HEK293T (cell line): ENCODE data around the gene TMEM62.
A peak's percentile ranks its signal among the peaks of the same experiment; 100 is the strongest.
"Not testable (repeated sequence)": the region's sequence is repeated elsewhere in the genome, so short reads cannot be mapped to it uniquely, and the experiment has no call there.

ENCODE experiments used
- CTCF ChIA-PET: fragments of 350-600 bp; formaldehyde crosslinking; extraction: SDS; loops from one replicate; lab custom pipeline; 2021; ENCODE audit warnings: antibody characterized with exemption, inconsistent platforms; lab: Yijun Ruan, JAX
- POLR2A ChIA-PET: fragments of 350-600 bp; formaldehyde crosslinking; extraction: SDS; loops from one replicate; lab custom pipeline; 2020; ENCODE audit warnings: antibody characterized with exemption, inconsistent platforms; lab: Yijun Ruan, JAX
- DNase-seq: peaks from one replicate; pipeline ENCODE4 v3.0.0; 2012; ENCODE audit warnings: mixed read lengths; ENCODE audit errors: extremely low spot score
- ARNT ChIP-seq: fragments of 450-650 bp; IDR thresholded peaks from 2 replicates; pipeline ENCODE4 v1.6.1; 2017; ENCODE audit warnings: mild to moderate bottlenecking
- BHLHE40 ChIP-seq: fragments of 450-650 bp; IDR thresholded peaks from 2 replicates; pipeline ENCODE4 v1.6.1; 2016; ENCODE audit warnings: mild to moderate bottlenecking, moderate library complexity, borderline replicate concordance
- CTBP1 ChIP-seq: fragments of 450-650 bp; IDR thresholded peaks from 2 replicates; pipeline ENCODE4 v1.6.1; 2016; ENCODE audit warnings: borderline replicate concordance
- ELF4 ChIP-seq: fragments of 450-650 bp; IDR thresholded peaks from 2 replicates; pipeline ENCODE4 v1.6.1; 2017; ENCODE audit warnings: antibody characterized with exemption
- FOXA1 ChIP-seq: fragments of 450-650 bp; IDR thresholded peaks from 2 replicates; pipeline ENCODE4 v1.6.1; 2016; ENCODE audit warnings: mild to moderate bottlenecking
- FOXK2 ChIP-seq: fragments of 450-650 bp; IDR thresholded peaks from 2 replicates; pipeline ENCODE4 v1.6.1; 2016; ENCODE audit warnings: mild to moderate bottlenecking
- FOXM1 ChIP-seq: fragments of 450-650 bp; IDR thresholded peaks from 2 replicates; pipeline ENCODE4 v1.6.1; 2017; ENCODE audit warnings: mild to moderate bottlenecking, borderline replicate concordance
- HDGF ChIP-seq: fragments of 450-650 bp; IDR thresholded peaks from 2 replicates; pipeline ENCODE4 v1.6.1; 2017; ENCODE audit warnings: antibody characterized with exemption, borderline replicate concordance
- L3MBTL2 ChIP-seq: fragments of 450-650 bp; conservative IDR thresholded peaks from 2 replicates; pipeline ENCODE4 v1.6.1; 2016; ENCODE audit warnings: mild to moderate bottlenecking
- LEF1 ChIP-seq: fragments of 450-650 bp; IDR thresholded peaks from 2 replicates; pipeline ENCODE4 v1.6.1; 2017; ENCODE audit warnings: mild to moderate bottlenecking, borderline replicate concordance
- NFRKB ChIP-seq: fragments of 450-650 bp; IDR thresholded peaks from 2 replicates; pipeline ENCODE4 v1.6.1; 2016; ENCODE audit warnings: mild to moderate bottlenecking, moderate library complexity
- SP1 ChIP-seq: fragments of 450-650 bp; IDR thresholded peaks from 2 replicates; pipeline ENCODE4 v1.6.1; 2017
- SUZ12 ChIP-seq: fragments of 450-650 bp; IDR thresholded peaks from 2 replicates; pipeline ENCODE4 v1.6.1; 2016; ENCODE audit warnings: mild to moderate bottlenecking
- TARDBP ChIP-seq: fragments of 450-650 bp; IDR thresholded peaks from 2 replicates; pipeline ENCODE4 v1.6.1; 2016
- ZNF384 ChIP-seq: fragments of 450-650 bp; IDR thresholded peaks from 2 replicates; pipeline ENCODE4 v1.6.1; 2016
- TF ChIP-seq, protein P1 (sequence below): fragments of 450-650 bp; IDR thresholded peaks from 2 replicates; pipeline ENCODE4 v1.6.1; 2016

TMEM62 gene

GRCh38 chr15:43218908-43219706 lies 85.7 kb downstream of the TMEM62 start:
- POLR2A ChIA-PET, result no interaction called here
- TF ChIP-seq FOXK2 (no peak), NFRKB (no peak), SP1 (no peak), CTBP1 (no peak), SUZ12 (no peak), ELF4 (no peak)
- TF ChIP-seq, protein P1, sequence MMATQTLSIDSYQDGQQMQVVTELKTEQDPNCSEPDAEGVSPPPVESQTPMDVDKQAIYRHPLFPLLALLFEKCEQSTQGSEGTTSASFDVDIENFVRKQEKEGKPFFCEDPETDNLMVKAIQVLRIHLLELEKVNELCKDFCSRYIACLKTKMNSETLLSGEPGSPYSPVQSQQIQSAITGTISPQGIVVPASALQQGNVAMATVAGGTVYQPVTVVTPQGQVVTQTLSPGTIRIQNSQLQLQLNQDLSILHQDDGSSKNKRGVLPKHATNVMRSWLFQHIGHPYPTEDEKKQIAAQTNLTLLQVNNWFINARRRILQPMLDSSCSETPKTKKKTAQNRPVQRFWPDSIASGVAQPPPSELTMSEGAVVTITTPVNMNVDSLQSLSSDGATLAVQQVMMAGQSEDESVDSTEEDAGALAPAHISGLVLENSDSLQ, result no peak
- CTCF ChIA-PET, result interaction anchor here (0.6 to 1.1 kb wide), 2 partner anchors 15 to 463 kb away, joined by 3 to 4 read pairs; no protein-coding TSS in a partner anchor
- peak; percentile 30 for DNase-seq

DNA sequence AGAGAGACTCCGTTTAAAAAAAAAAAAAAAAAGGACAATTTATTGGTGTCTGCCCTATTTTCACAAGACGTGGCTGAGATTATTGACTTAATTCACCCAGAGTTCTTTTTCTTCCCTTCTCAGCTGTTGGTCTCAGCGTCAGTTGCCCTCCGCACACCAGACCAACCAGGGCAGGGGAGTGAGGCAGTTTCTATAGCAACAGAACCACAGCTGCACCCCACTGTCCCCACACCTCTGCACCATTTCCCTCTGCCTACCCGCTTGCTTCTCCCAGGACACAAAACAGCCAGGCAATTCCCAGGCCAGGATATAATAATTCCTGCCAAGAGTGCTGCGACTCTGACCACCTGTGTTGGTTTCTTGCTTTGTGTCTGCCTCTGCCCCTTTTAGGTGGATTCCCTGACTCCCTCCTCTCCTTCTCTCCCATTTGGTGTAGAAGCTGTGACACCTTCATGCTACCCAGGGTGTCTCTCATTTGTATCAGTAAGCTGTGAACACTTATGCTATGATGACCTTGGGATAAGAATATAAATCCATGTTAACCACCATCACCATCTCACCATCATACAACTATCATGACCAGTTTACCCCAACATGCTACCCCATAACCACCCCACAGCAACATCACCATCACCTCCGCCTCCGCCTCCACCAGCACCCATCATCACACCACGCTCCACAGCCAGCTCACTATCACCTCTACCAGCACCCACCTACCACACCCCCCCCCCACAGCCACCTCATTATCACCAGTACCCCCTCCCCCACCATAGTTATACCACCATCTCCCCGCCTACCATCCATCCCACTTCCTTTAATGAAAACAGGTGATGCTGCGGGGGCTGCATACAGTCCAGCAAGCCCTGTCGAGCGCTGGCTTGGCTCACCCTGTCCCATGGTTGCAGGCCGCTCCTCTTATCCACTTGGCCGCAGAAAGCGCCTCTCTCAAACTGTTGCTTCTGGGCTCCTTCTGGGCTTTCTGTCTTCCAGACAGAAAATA lies 86.8 kb downstream of the TMEM62 start:
- TF ChIP-seq ARNT, result no peak
- no peak for TF ChIP-seq FOXM1
- TF ChIP-seq HDGF, result no peak
- TF ChIP-seq NFRKB, result no peak
- no peak for TF ChIP-seq SUZ12
- TF ChIP-seq LEF1, result no peak
- no peak for TF ChIP-seq ELF4
- TF ChIP-seq CTBP1, result no peak
- TF ChIP-seq L3MBTL2, result no peak
- no peak for TF ChIP-seq SP1
- no peak for TF ChIP-seq BHLHE40
- no peak for TF ChIP-seq ZNF384
- no peak for TF ChIP-seq FOXA1
- no peak for TF ChIP-seq TARDBP
- ChIA-PET CTCF (no interaction called here), POLR2A (no interaction called here)
- DNase-seq, result no peak

- ChIA-PET POLR2A (no interaction called here), CTCF (no interaction called here)
- TF ChIP-seq FOXA1 (no peak), ARNT (no peak), CTBP1 (no peak), ELF4 (no peak), TARDBP (no peak), BHLHE40 (no peak), SP1 (no peak), SUZ12 (no peak), FOXK2 (no peak), FOXM1 (no peak), LEF1 (no peak), L3MBTL2 (no peak), HDGF (no peak), NFRKB (no peak), ZNF384 (no peak)
- TF ChIP-seq, protein P1, result no peak
- no peak for DNase-seq
Observed at GRCh38 chr15:43220991-43221403, 87.6 kb downstream of the TMEM62 start, which contains the start of gene EPB42. EPB42 (minus strand) TSS chr15:43221018; CDS start chr15:43220825, 193 bp downstream.

DNA sequence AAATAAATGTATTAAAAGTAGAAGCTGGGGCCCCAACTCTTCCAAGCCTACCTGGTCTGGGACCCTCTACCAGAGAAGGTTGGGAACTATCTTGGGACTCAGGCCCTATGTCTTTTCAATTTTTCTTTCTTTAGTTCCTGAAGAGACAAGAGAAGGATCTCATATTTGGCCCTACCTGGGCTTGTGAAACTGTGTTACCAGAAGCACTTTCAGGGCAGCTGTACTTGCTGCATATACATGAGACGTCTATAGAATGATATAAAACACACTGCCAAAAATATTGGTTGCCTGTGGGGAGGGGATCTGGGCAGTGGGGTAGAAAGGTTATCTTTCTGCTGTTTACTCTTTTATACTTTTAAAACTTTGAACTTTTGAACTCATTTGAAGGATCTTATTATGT lies 88.0 kb downstream of the TMEM62 start:
- CTCF ChIA-PET, result no interaction called here
- POLR2A ChIA-PET, result no interaction called here
- TF ChIP-seq HDGF (no peak), FOXM1 (no peak), LEF1 (no peak), ARNT (no peak), L3MBTL2 (no peak)
- no peak for DNase-seq

GRCh38 chr15:43225201-43225949 lies 92.0 kb downstream of the TMEM62 start:
- DNase-seq, result peak; percentile 30
- TF ChIP-seq LEF1, result no peak
- TF ChIP-seq SUZ12, result no peak
- TF ChIP-seq L3MBTL2, result no peak
- TF ChIP-seq BHLHE40, result no peak
- TF ChIP-seq, protein P1, result no peak
- no peak for TF ChIP-seq FOXA1
- no peak for TF ChIP-seq FOXK2
- no peak for TF ChIP-seq ZNF384
- TF ChIP-seq TARDBP, result no peak
- no peak for TF ChIP-seq CTBP1
- ChIA-PET POLR2A (interaction anchor here (0.6 kb wide), 1 partner anchor 53 kb away, joined by 3 read pairs; no protein-coding TSS in a partner anchor), CTCF (interaction anchor here (0.5 to 2.6 kb wide), 13 partner anchors 9 to 191 kb away, joined by 3 to 26 read pairs (median 4); no protein-coding TSS in a partner anchor)

DNA sequence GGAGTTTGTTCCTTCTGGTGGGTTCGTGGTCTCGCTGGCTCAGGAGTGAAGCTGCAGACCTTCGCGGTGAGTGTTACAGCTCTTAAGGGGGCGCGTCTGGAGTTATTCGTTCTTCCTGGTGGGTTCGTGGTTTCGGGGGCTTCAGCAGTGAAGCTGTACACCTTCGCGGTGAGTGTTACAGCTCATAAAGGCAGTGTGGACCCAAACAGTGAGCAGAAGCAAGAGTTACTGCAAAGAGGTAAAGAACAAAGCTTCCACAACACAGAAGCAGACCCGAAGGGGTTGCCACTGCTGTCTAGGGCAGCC lies 92.5 kb downstream of the TMEM62 start:
- POLR2A ChIA-PET, DNase-seq: not testable (repeated sequence)
- CTCF ChIA-PET, result interaction anchor here (0.8 to 2.6 kb wide), 11 partner anchors 9 to 60 kb away, joined by 3 to 26 read pairs (median 5); no protein-coding TSS in a partner anchor
